COLO668 (cell line): ENCODE measurements around the gene NPPB.
A peak's percentile ranks its signal among the peaks of the same experiment; 100 is the strongest.

Experiments used
- DNase-seq: peaks from one replicate; lab custom pipeline; 2025; ENCODE audit not compliant: unreplicated experiment; lab: John Stamatoyannopoulos, UW

The NPPB gene

GRCh38 chr1:11836955-11837766 lies 21.6 kb downstream of the NPPB start:
- no peak for DNase-seq

- DNase-seq = no peak
These were observed 23.1 kb downstream of the NPPB start for GRCh38 chr1:11835441-11836225.

- DNase-seq = no peak
These were observed 24.8 kb downstream of the NPPB start for GRCh38 chr1:11833900-11834299.

DNA sequence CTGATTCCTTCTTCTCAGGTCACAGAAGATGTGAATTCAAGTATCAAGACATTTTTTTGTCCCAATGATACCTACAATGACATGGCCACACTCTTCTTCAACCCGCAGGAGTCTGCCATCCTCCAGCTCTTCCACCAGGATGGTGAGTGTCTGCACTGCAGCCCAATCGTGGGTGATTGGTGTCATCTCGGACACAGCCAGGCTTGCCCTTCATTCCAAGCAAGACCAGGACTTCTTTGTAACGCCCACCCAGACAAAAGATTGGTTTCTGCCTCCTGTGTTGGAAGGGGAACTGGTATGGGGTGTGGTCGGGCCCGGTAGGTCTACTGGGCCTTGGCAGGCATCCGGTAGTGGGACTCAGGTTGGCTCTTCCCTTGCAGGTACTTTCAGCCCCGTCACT lies 25.2 kb downstream of the NPPB start:
- no peak for DNase-seq

DNA sequence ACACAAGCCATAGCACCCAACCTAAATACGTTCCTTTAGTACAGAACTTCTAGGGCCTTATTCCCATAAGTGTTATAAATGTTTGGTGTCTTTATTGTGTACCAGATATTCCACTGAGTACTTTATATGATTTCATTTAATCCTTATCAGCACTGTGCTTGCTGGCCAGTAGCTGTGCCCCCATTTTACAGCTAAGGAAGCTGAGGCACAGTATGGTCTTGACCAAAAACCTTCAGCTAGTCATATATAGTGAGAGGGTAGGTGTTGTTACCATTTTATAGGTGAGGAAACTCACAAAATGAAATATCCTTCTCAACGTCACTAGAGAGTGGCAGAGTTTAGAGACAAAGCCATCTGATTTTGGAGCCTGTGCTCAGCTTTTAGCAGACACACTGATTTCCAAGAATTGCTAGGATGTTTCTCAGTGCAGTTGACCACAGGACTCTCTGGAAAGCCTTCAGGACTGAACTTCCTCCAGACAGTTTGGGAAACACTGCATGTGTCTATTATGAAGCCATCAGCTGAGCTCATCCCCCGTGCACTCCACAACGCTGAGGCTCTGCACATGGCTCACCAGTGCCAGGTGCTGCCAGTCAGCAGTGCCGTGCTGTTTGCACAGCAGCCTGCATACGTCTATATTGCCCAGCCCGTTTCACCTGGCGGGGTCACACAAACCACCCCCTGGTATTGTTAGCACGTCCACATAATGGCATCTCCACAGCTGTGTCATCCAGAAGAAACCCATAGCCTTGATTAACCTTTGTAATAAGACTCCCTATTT lies 26.6 kb downstream of the NPPB start:
- DNase-seq = peak; percentile 96

DNA sequence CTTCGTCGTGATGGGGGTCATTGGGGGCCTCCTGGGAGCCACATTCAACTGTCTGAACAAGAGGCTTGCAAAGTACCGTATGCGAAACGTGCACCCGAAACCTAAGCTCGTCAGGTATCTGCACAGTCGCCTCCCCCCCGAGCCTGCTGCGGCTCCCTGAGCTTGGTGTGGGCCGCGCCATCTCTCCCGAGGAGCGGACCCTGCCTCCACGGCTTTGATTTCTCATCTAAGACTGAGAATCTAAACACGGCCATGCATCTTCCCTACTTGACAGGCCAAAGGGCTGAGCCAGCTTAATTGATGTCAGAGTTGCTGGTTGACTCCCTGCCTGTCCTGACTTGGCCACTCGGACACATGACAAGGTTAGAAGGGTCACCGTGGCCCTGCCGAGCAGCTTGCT lies 30.2 kb downstream of the NPPB start:
- DNase-seq = no peak

DNA sequence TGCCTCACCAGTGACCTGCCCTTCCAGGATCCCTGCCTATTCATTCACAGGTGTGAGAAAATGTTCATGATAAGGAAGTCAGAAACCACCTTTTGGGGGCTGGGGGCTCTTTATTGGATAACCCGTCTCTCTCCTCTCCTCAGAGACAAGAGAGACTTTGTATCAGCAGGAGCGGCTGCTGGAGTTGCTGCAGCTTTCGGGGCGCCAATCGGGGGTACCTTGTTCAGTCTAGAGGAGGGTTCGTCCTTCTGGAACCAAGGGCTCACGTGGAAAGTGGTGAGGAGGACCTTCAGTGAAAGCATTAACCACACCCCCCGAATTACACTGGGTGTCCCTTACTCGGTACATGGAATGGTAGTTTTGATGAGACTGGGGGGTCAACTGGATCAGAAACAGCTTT lies 31.8 kb downstream of the NPPB start:
- no peak for DNase-seq

DNA sequence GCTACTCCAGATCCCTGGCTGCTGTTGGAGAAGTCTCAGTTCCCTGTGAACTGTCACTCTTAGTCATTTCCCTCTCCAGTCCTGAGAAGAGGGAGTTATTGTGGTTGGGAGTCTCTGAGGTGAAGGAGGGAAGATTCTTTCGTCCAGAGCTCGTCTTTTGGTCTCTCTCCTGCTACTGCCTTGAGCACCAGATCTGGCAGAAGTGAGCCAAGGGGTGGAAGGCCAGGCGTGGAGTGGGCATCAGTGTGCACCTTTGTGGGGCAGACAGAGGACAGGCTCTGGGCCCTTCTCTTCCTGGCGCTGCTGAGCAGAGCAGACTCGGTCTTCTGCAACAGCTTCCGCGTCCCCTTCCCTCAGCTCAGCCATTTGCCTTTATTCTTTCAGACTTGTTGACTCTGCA lies 33.6 kb downstream of the NPPB start:
- no peak for DNase-seq

DNA sequence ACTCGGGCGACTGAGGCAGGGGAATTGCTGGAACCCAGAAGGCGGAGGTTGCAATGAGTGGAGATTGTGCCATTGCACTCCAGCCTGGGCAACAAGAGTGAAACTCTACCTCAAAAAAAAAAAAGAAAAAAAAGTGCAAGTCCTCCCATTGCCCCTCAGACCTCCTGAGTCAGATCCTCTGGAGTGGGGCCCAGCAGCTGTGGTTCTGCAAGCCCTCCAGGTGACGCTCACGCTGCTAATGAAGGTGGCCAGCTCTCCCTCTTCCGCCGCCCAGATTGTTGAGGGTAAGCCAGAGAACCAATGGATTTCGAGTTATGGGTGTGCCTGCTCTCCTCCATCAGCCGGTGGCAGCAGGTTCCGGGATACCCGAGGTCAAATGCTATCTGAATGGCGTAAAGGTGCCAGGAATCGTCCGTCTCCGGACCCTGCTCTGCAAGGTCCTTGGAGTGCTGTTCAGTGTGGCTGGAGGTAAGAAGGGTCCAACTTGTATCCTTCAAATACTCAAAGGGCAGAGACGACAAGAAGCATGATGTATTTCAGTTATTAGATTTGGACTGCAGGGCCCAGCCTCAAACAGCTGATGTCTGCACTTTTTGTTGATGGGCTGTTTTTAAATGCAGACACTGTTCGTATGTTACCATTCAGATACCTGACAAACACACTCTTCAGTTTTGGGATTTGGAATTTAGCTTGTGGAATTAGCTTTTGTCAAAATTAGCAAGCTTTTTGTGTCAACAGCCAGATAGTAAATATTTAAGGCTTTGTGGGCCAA lies 35.2 kb downstream of the NPPB start:
- no peak for DNase-seq

GRCh38 chr1:11822091-11822490 lies 36.7 kb downstream of the NPPB start:
- no peak for DNase-seq

DNA sequence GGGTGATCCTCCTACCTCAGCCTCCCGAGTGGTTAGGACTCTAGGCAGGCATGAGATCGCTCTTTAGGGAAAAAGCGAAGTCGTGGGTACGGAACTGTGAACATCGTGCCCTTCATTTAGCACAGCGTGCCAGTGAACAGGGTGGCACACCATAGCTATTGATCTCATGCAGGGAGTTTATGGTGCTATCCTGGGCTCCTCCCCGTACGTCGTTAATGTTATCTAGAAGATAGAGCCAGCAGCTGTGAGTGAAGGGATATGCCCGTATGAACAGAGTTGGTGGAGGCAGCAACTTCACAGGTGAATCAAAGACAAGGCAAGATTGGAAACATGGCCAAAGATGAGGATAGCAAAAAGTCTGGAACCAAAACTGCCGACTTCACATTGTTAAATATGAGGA lies 41.6 kb downstream of the NPPB start:
- DNase-seq = no peak

GRCh38 chr1:11813021-11813420 lies 45.7 kb downstream of the NPPB start:
- no peak for DNase-seq
